HCT116 (cell line): ENCODE measurements around the gene NXPH1. TPM values are rescaled to one million over a fixed set of nuclear protein-coding genes. Genes with fewer than 3 reads are reported as not detected.

Experiments used
- ATAC-seq: fragments of 200-7000 bp; cut with Tn5 transposase; 2 replicates; pipeline ENCODE4 v1.9.1; 2020; ENCODE audit warnings: mild to moderate bottlenecking, moderate library complexity
- BruUV-seq: library from RNA; stranded (reverse); fragments of 400-500 nt; replicated peaks from 2 replicates; lab custom pipeline; 2021; lab: Mats Ljungman, UMichigan
- CTCF ChIA-PET: fragments of 300-600 bp; sonication (Branson Sonifier 250); formaldehyde crosslinking; loops from one replicate; lab custom pipeline; 2021; ENCODE audit warnings: antibody characterized with exemption; lab: Charles Lee
- POLR2A ChIA-PET: fragments of 300-600, 350-600 bp; sonication (Branson Sonifier 250); formaldehyde crosslinking; loops from one replicate; lab custom pipeline; 2021; ENCODE audit warnings: antibody characterized with exemption; lab: Charles Lee
- RAD21 ChIA-PET, 2 experiments: fragments of 300-600 bp; sonication (Branson Sonifier 250); formaldehyde crosslinking; loops; one replicate each; lab custom pipeline; 2023; ENCODE audit warnings: low total read pairs in 2 of 2; ENCODE audit not compliant: uncharacterized antibody in 2 of 2, unreplicated experiment in 2 of 2, low non-redundant PET in 1 of 2; lab: Charles Lee
- DNase-seq: peaks from one replicate; pipeline ENCODE4 v3.0.0-alpha.2; 2010; ENCODE audit warnings: low read depth, low spot score
- H2AFZ ChIP-seq: fragments of 200-600 bp; shearing (Covaris generic), sonication (generic); 2 replicates; pipeline ENCODE4 v1.6.1; 2017; ENCODE audit warnings: low read depth, mixed run types, mixed read lengths, antibody characterized with exemption, low read length; ENCODE audit not compliant: poor library complexity, severe bottlenecking
- H3K27ac ChIP-seq: 2 replicates; pipeline ENCODE4 v1.5.1; 2012; ENCODE audit warnings: low read depth, low read length
- H3K27me3 ChIP-seq: fragments of 200-600 bp; sonication (generic); 2 replicates; pipeline ENCODE4 v1.6.1; 2016; ENCODE audit warnings: mixed run types, low read length, mixed read lengths; ENCODE audit not compliant: insufficient read depth
- H3K36me3 ChIP-seq, 2 experiments: fragments of 200-500 bp in 1 of 2; fragments of 200-600 bp in 1 of 2; sonication (Bioruptor generic) in 1 of 2; sonication (generic) in 1 of 2; 2 replicates each; pipeline versions ENCODE4 v1.5.1 to v1.6.1; 2014 to 2016; ENCODE audit warnings: low read length in 2 of 2, inconsistent platforms in 1 of 2, mixed read lengths in 1 of 2, mixed run types in 1 of 2; ENCODE audit not compliant: insufficient read depth in 2 of 2, control insufficient read depth in 1 of 2
- H3K4me1 ChIP-seq, 2 experiments: fragments of 200-600 bp in 1 of 2; sonication (generic) in 1 of 2; 2 replicates each; pipeline versions ENCODE4 v1.5.1 to v1.6.1; 2012 to 2017; ENCODE audit warnings: low read length in 2 of 2, inconsistent platforms in 1 of 2, mild to moderate bottlenecking in 1 of 2, mixed read lengths in 1 of 2, mixed run types in 1 of 2, moderate library complexity in 1 of 2; ENCODE audit not compliant: insufficient read depth in 2 of 2, control insufficient read depth in 1 of 2
- H3K4me2 ChIP-seq: fragments of 200-600 bp; sonication (generic); 2 replicates; pipeline ENCODE4 v1.6.1; 2017; ENCODE audit warnings: mixed run types, low read length, mixed read lengths
- H3K4me3 ChIP-seq, 2 experiments: fragments of 200-600 bp in 1 of 2; sonication (generic) in 1 of 2; replicated peaks in 1 of 2; 2 replicates each; pipeline ENCODE4 v1.5.1; 2011 to 2016; ENCODE audit warnings: low read length in 2 of 2, control low read depth in 1 of 2, low read depth in 1 of 2, mild to moderate bottlenecking in 1 of 2, mixed read lengths in 1 of 2, mixed run types in 1 of 2
- H3K79me2 ChIP-seq: fragments of 200-600 bp; sonication (generic); 2 replicates; pipeline ENCODE4 v1.6.1; 2017; ENCODE audit warnings: mild to moderate bottlenecking, mixed run types, low read length, moderate library complexity, mixed read lengths; ENCODE audit not compliant: insufficient read depth
- H3K9ac ChIP-seq: fragments of 200-600 bp; sonication (generic); 2 replicates; pipeline ENCODE4 v1.6.1; 2016; ENCODE audit warnings: low read length, mixed read lengths
- H3K9me2 ChIP-seq: fragments of 200-600 bp; sonication (generic), shearing (Covaris generic); 2 replicates; pipeline ENCODE4 v1.6.1; 2017; ENCODE audit warnings: mixed run types, mild to moderate bottlenecking, moderate library complexity; ENCODE audit not compliant: insufficient read depth
- H3K9me3 ChIP-seq, 2 experiments: fragments of 200-500 bp in 1 of 2; fragments of 200-600 bp in 1 of 2; sonication (Bioruptor generic) in 1 of 2; sonication (generic) in 1 of 2; 2 replicates each; pipeline ENCODE4 v1.6.1; 2014 to 2017; ENCODE audit warnings: low read length in 2 of 2, mixed read lengths in 2 of 2, inconsistent platforms in 1 of 2, low read depth in 1 of 2, mild to moderate bottlenecking in 1 of 2, mixed run types in 1 of 2, moderate library complexity in 1 of 2; ENCODE audit not compliant: control insufficient read depth in 1 of 2, insufficient read depth in 1 of 2
- H4K20me1 ChIP-seq: fragments of 200-600 bp; sonication (generic), shearing (Covaris generic); 2 replicates; pipeline ENCODE4 v1.6.1; 2017; ENCODE audit warnings: mixed run types, mild to moderate bottlenecking, moderate library complexity; ENCODE audit not compliant: insufficient read depth
- EZH2phosphoT487 ChIP-seq: fragments of 200-600 bp; IDR thresholded peaks from 2 replicates; pipeline ENCODE4 v1.6.1; 2018; ENCODE audit warnings: antibody characterized with exemption, borderline replicate concordance
- FOSL1 ChIP-seq: IDR thresholded peaks from 2 replicates; pipeline ENCODE4 v1.6.1; 2012; ENCODE audit warnings: low read depth
- JUND ChIP-seq: IDR thresholded peaks from 2 replicates; pipeline ENCODE4 v1.6.1; 2012
- POLR2AphosphoS5 ChIP-seq: IDR thresholded peaks from 2 replicates; pipeline ENCODE4 v1.6.1; 2011; ENCODE audit warnings: mild to moderate bottlenecking, low read depth, low read length, moderate library complexity
- intact Hi-C: fragments of 100-400 bp; cut with micrococcal nuclease; formaldehyde crosslinking; loops from 2 replicates; pipeline ENCODE4 v1.10.0; 2022
- total RNA-seq: library from RNA; stranded (reverse); gene quantifications from one replicate; pipeline ENCODE4 v1.2.1, GENCODE V29; 2021; ENCODE audit not compliant: unreplicated experiment
- TF ChIP-seq, protein P1 (sequence below), 3 experiments: fragments of 200-600 bp in 1 of 3; sonication (generic) in 1 of 3; IDR thresholded peaks in 2 of 3; conservative IDR thresholded peaks in 1 of 3; 2 replicates each; pipeline ENCODE4 v1.5.1; 2012 to 2017; ENCODE audit warnings: low read depth in 2 of 3, low read length in 2 of 3, antibody characterized with exemption in 1 of 3, borderline replicate concordance in 1 of 3, control low read depth in 1 of 3, mild to moderate bottlenecking in 1 of 3, mixed read lengths in 1 of 3, mixed run types in 1 of 3, moderate library complexity in 1 of 3; ENCODE audit not compliant: insufficient read depth in 1 of 3

Gene NXPH1
- total RNA-seq, 1 experiment from 2014 or later = 0.17 TPM

DNA sequence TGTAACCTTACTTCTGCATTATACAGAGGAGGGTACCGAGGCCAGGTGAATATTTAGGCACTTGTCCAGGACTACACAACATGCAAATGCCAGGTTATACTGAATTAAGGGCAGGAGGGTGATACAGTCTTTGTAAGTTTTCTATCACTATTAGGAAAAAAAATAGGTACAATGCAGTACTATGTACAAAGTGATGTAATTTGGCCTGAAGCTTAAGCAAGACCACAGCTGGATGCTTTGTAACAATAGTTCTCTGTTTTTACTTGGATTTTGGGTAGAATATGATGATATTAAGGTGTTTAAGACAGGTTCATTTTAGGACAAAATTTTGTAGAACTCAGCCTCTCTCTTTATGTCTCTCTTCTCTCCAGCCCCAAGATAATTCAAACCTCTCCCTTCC lies 2.8 kb upstream of the NXPH1 start (continued):
- TF ChIP-seq, protein P1, sequence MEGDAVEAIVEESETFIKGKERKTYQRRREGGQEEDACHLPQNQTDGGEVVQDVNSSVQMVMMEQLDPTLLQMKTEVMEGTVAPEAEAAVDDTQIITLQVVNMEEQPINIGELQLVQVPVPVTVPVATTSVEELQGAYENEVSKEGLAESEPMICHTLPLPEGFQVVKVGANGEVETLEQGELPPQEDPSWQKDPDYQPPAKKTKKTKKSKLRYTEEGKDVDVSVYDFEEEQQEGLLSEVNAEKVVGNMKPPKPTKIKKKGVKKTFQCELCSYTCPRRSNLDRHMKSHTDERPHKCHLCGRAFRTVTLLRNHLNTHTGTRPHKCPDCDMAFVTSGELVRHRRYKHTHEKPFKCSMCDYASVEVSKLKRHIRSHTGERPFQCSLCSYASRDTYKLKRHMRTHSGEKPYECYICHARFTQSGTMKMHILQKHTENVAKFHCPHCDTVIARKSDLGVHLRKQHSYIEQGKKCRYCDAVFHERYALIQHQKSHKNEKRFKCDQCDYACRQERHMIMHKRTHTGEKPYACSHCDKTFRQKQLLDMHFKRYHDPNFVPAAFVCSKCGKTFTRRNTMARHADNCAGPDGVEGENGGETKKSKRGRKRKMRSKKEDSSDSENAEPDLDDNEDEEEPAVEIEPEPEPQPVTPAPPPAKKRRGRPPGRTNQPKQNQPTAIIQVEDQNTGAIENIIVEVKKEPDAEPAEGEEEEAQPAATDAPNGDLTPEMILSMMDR (IDR thresholded peaks at IDR 0.05 in 2 of 3, conservative IDR thresholded peaks at IDR 0.05 in 1 of 3; ENCODE audit: borderline replicate concordance in 1 of 3, insufficient read depth in 1 of 3, low read depth in 2 of 3, low read length in 2 of 3) = no peak
- TF ChIP-seq FOSL1 (no peak), JUND (no peak), EZH2phosphoT487 (no peak), POLR2AphosphoS5 (no peak)

DNA sequence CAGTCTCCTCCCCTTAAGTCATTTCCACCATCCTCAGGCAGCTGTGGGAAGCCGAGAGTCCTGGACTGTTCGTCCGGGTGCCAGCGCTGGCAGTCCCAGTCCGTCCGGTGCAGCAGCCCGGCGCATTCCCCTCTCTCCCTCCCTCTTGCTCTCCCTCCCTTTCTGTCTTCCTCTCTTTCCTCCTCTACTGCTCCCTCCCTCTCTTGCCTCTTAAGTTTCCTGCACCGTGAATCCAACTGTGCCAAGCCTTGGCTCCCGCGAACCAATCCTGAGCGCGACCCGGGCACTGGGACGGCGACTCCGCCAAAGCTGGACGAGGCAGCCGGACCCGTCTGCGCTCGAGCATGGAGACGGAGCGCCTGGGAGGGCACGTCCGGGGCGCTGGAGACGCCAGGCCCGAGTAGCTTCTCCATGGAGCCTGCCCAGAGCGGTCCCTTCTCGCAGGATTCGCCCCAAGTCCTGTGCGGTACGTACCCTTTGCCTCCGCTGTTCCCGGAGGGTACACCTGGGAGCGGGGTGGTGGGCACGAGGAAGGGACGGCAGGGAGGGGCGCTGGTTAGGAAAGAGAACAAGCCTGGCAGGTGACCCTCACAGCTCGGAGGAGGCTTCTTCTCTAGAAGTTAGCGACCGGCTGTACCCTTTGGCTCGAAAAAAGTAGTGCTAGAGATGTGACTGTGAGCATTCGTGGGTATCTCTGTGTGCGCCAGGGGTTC lies 1.0 kb downstream of the NXPH1 start:
- H2AFZ ChIP-seq = no peak overlapping the region
- no peak for TF ChIP-seq FOSL1

More for the DNA sequence above, 1.0 kb downstream of the NXPH1 start:
- Histone ChIP-seq H3K27me3 (peaks cover 12% of the 10 kb centered on the region), H3K4me3 (no peak overlapping the region), H3K9me2 (no peaks in the 10 kb centered on the region), H3K4me2 (no peak overlapping the region), H3K36me3 (no peaks in the 10 kb centered on the region), H3K27ac (no peak overlapping the region), H3K9ac (no peak overlapping the region), H3K9me3 (no peaks in the 10 kb centered on the region), H4K20me1 (no peaks in the 10 kb centered on the region), H3K4me1 (no peaks in the 10 kb centered on the region; a peak in 1 of 4 replicates), H3K79me2 (no peaks in the 10 kb centered on the region)
- intact Hi-C loops = loop anchor here (5.0 kb wide), 1 partner anchor 658 kb away; no protein-coding TSS in a partner anchor
- POLR2A ChIA-PET = no interaction called here
- CTCF ChIA-PET = no interaction called here
- RAD21 ChIA-PET = no interaction called here
- no peak for ATAC-seq
- no TSS peak for BruUV-seq
- no peak for DNase-seq
